PC-3 (cell line): ENCODE results near the gene FYN.

ENCODE experiments used
- EZH2phosphoT487 ChIP-seq: fragments of 300-600 bp; sonication (generic); IDR thresholded peaks from 2 replicates; pipeline ENCODE4 v1.6.1; 2018; ENCODE audit warnings: mild to moderate bottlenecking, antibody characterized with exemption, low read length, borderline replicate concordance
- TF ChIP-seq, protein P1 (sequence below): fragments of 300-600 bp; sonication (generic); conservative IDR thresholded peaks from 2 replicates; pipeline ENCODE4 v1.5.1; 2017; ENCODE audit warnings: antibody characterized with exemption, low read depth, mild to moderate bottlenecking, low read length

DNA sequence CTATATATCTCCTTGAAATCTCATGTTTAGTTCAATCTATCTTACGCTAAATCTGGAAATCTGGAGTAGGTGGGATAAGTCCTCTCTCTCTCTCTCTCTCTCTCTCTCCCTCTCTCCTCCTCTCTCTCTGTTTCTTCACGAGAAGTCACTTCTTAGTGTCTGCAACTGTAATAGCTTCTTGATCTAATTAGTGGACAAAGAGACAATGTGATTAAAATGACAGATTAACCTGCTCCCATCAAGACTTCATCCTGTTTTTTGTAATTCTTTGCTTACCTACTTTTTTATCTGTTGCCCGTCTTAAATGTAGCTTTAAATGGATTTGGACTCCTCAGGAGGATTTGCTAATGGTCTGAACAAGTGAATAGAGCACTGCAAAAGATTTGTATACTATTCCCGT, 2.5 kb upstream of the FYN start:
- TF ChIP-seq EZH2phosphoT487 = no peak
- TF ChIP-seq, protein P1, sequence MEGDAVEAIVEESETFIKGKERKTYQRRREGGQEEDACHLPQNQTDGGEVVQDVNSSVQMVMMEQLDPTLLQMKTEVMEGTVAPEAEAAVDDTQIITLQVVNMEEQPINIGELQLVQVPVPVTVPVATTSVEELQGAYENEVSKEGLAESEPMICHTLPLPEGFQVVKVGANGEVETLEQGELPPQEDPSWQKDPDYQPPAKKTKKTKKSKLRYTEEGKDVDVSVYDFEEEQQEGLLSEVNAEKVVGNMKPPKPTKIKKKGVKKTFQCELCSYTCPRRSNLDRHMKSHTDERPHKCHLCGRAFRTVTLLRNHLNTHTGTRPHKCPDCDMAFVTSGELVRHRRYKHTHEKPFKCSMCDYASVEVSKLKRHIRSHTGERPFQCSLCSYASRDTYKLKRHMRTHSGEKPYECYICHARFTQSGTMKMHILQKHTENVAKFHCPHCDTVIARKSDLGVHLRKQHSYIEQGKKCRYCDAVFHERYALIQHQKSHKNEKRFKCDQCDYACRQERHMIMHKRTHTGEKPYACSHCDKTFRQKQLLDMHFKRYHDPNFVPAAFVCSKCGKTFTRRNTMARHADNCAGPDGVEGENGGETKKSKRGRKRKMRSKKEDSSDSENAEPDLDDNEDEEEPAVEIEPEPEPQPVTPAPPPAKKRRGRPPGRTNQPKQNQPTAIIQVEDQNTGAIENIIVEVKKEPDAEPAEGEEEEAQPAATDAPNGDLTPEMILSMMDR = no peak
